Dendritic cell treated with granulocyte-macrophage colony-stimulating factor and Interleukin-4, amounts not matched to agents 40 ng/mL and 50 ng/mL, for 4 days (primary cell): ENCODE results near the gene NBPF3.

ENCODE experiments used
- H3K27ac Mint-ChIP-seq: one replicate; pipeline ENCODE4 v1.8.0; 2022; ENCODE audit warnings: mild to moderate bottlenecking, mixed read lengths
- H3K27me3 Mint-ChIP-seq: one replicate; pipeline ENCODE4 v1.8.0; 2022; ENCODE audit warnings: mild to moderate bottlenecking, mixed read lengths
- H3K36me3 Mint-ChIP-seq: one replicate; pipeline ENCODE4 v1.8.0; 2022; ENCODE audit warnings: low read depth, mixed read lengths
- H3K4me1 Mint-ChIP-seq: one replicate; pipeline ENCODE4 v1.8.0; 2022; ENCODE audit warnings: low read depth, mixed read lengths
- H3K4me3 Mint-ChIP-seq: one replicate; pipeline ENCODE4 v1.8.0; 2022; ENCODE audit warnings: mild to moderate bottlenecking, moderate library complexity, mixed read lengths
- H3K9me3 Mint-ChIP-seq: one replicate; pipeline ENCODE4 v1.8.0; 2022; ENCODE audit warnings: mixed read lengths
- intact Hi-C: fragments of 100-400 bp; cut with micrococcal nuclease; formaldehyde crosslinking; loops from one replicate; pipeline ENCODE4 v1.15.0; 2022

NBPF3 gene

GRCh38 chr1:21494196-21494595 lies 54.3 kb downstream of the NBPF3 start:
- peaks cover 34% of the 10 kb centered on the region for H3K27me3 Mint-ChIP-seq
- no peak overlapping the region for H3K4me3 Mint-ChIP-seq
- no peaks in the 10 kb centered on the region for H3K36me3 Mint-ChIP-seq
- no peak overlapping the region for H3K27ac Mint-ChIP-seq
- peaks cover 5% of the 10 kb centered on the region for H3K4me1 Mint-ChIP-seq
- H3K9me3 Mint-ChIP-seq: no peaks in the 10 kb centered on the region
- intact Hi-C loops: loop anchor here (5.0 kb wide), 1 partner anchor 122 kb away; no protein-coding TSS in a partner anchor

GRCh38 chr1:21495225-21495820 lies 55.4 kb downstream of the NBPF3 start:
- H3K9me3 Mint-ChIP-seq: no peaks in the 10 kb centered on the region
- H3K27me3 Mint-ChIP-seq: peaks cover 35% of the 10 kb centered on the region
- H3K4me3 Mint-ChIP-seq: no peak overlapping the region
- H3K27ac Mint-ChIP-seq: no peak overlapping the region
- intact Hi-C loops: no loop called here
- H3K4me1 Mint-ChIP-seq: peaks cover 5% of the 10 kb centered on the region
- no peaks in the 10 kb centered on the region for H3K36me3 Mint-ChIP-seq

GRCh38 chr1:21496063-21496462 lies 56.1 kb downstream of the NBPF3 start:
- H3K36me3 Mint-ChIP-seq: no peaks in the 10 kb centered on the region
- intact Hi-C loops: no loop called here
- peaks cover 5% of the 10 kb centered on the region for H3K4me1 Mint-ChIP-seq
- no peak overlapping the region for H3K27ac Mint-ChIP-seq
- no peak overlapping the region for H3K4me3 Mint-ChIP-seq
- H3K9me3 Mint-ChIP-seq: no peaks in the 10 kb centered on the region
- H3K27me3 Mint-ChIP-seq: peaks cover 32% of the 10 kb centered on the region

- no peaks in the 10 kb centered on the region for H3K36me3 Mint-ChIP-seq
- peaks cover 26% of the 10 kb centered on the region for H3K27me3 Mint-ChIP-seq
- intact Hi-C loops: no loop called here
- no peak overlapping the region for H3K27ac Mint-ChIP-seq
- H3K9me3 Mint-ChIP-seq: no peaks in the 10 kb centered on the region
- H3K4me1 Mint-ChIP-seq: peaks cover 5% of the 10 kb centered on the region
- no peak overlapping the region for H3K4me3 Mint-ChIP-seq
Observed at GRCh38 chr1:21496886-21497285, 56.9 kb downstream of the NBPF3 start.

GRCh38 chr1:21497466-21498061 lies 57.6 kb downstream of the NBPF3 start:
- Mint-ChIP-seq H3K36me3 (no peaks in the 10 kb centered on the region), H3K27ac (no peak overlapping the region), H3K4me1 (peaks cover 5% of the 10 kb centered on the region), H3K9me3 (no peaks in the 10 kb centered on the region), H3K27me3 (peaks cover 26% of the 10 kb centered on the region), H3K4me3 (no peak overlapping the region)
- intact Hi-C loops: no loop called here

- intact Hi-C loops: no loop called here
- H3K4me3 Mint-ChIP-seq: no peak overlapping the region
- no peak overlapping the region for H3K27ac Mint-ChIP-seq
- H3K36me3 Mint-ChIP-seq: no peaks in the 10 kb centered on the region
- H3K27me3 Mint-ChIP-seq: peaks cover 30% of the 10 kb centered on the region
- H3K9me3 Mint-ChIP-seq: no peaks in the 10 kb centered on the region
- H3K4me1 Mint-ChIP-seq: peaks cover 5% of the 10 kb centered on the region
Observed at GRCh38 chr1:21499283-21499950, 59.5 kb downstream of the NBPF3 start.

- no peaks in the 10 kb centered on the region for H3K9me3 Mint-ChIP-seq
- no peaks in the 10 kb centered on the region for H3K36me3 Mint-ChIP-seq
- peaks cover 47% of the 10 kb centered on the region for H3K27me3 Mint-ChIP-seq
- no peak overlapping the region for H3K4me3 Mint-ChIP-seq
- intact Hi-C loops: no loop called here
- H3K27ac Mint-ChIP-seq: no peak overlapping the region
- peaks cover 4% of the 10 kb centered on the region for H3K4me1 Mint-ChIP-seq
Observed at GRCh38 chr1:21503706-21504377, 63.9 kb downstream of the NBPF3 start.

GRCh38 chr1:21506804-21507203 lies 66.9 kb downstream of the NBPF3 start:
- H3K4me1 Mint-ChIP-seq: peaks cover 7% of the 10 kb centered on the region
- intact Hi-C loops: loop anchor here (5.0 kb wide), 1 partner anchor 90 kb away; no protein-coding TSS in a partner anchor
- H3K27ac Mint-ChIP-seq: no peak overlapping the region
- H3K4me3 Mint-ChIP-seq: no peak overlapping the region
- no peaks in the 10 kb centered on the region for H3K36me3 Mint-ChIP-seq
- H3K9me3 Mint-ChIP-seq: no peaks in the 10 kb centered on the region
- H3K27me3 Mint-ChIP-seq: peaks cover 64% of the 10 kb centered on the region

- peaks cover 7% of the 10 kb centered on the region for H3K4me1 Mint-ChIP-seq
- no peak overlapping the region for H3K27ac Mint-ChIP-seq
- H3K36me3 Mint-ChIP-seq: no peaks in the 10 kb centered on the region
- H3K27me3 Mint-ChIP-seq: peaks cover 70% of the 10 kb centered on the region
- no peak overlapping the region for H3K4me3 Mint-ChIP-seq
- intact Hi-C loops: loop anchor here (2.0 to 5.0 kb wide), 3 partner anchors 27 to 151 kb away; no protein-coding TSS in a partner anchor
- no peaks in the 10 kb centered on the region for H3K9me3 Mint-ChIP-seq
Observed at GRCh38 chr1:21507511-21508270, 67.8 kb downstream of the NBPF3 start.

GRCh38 chr1:21508580-21509350 lies 68.8 kb downstream of the NBPF3 start:
- H3K4me1 Mint-ChIP-seq: peaks cover 7% of the 10 kb centered on the region
- peaks cover 68% of the 10 kb centered on the region for H3K27me3 Mint-ChIP-seq
- no peaks in the 10 kb centered on the region for H3K9me3 Mint-ChIP-seq
- intact Hi-C loops: loop anchor here (2.0 to 5.0 kb wide), 3 partner anchors 26 to 150 kb away; no protein-coding TSS in a partner anchor
- no peak overlapping the region for H3K27ac Mint-ChIP-seq
- H3K36me3 Mint-ChIP-seq: no peaks in the 10 kb centered on the region
- H3K4me3 Mint-ChIP-seq: no peak overlapping the region

- Mint-ChIP-seq H3K4me3 (no peak within 1 kb of the TSS), H3K9me3 (no peaks in the 10 kb centered on the region), H3K27me3 (peaks cover 74% of the 10 kb centered on the region), H3K27ac (no peak within 1 kb of the TSS), H3K36me3 (no peaks in the 10 kb centered on the region), H3K4me1 (peaks cover 7% of the 10 kb centered on the region)
- intact Hi-C loops: loop anchor here (2.0 to 5.0 kb wide), 3 partner anchors 25 to 149 kb away; no protein-coding TSS in a partner anchor
Observed at GRCh38 chr1:21509351-21510112, 69.6 kb downstream of the NBPF3 start, which contains the start of gene ALPL. Gene ALPL (plus strand): TSS chr1:21509423. CDS start chr1:21554082, 44,659 bp downstream.

- Mint-ChIP-seq H3K4me3 (no peak overlapping the region), H3K9me3 (no peaks in the 10 kb centered on the region), H3K27ac (no peak overlapping the region), H3K36me3 (no peaks in the 10 kb centered on the region), H3K27me3 (peaks cover 78% of the 10 kb centered on the region), H3K4me1 (peaks cover 7% of the 10 kb centered on the region)
- intact Hi-C loops: no loop called here
Observed at GRCh38 chr1:21510113-21510493, 70.2 kb downstream of the NBPF3 start.
